ENCODE measurements around the gene BCL11A.

DNA sequence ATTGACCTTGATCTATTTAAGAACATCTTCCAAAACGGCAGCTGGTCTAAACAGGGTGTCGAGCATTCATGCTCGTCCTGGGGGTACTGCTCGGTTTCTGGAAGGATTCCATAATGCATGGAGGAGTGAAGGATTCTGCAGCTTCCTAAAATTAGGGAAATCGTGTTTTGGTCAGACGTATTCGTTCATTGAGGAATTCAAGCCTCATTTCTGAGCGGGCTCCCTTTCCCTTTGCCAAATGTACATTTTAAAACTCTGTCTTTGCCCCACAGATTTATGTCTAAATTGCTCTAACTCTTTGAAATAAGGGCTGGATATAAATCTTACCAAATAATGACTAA, 144.0 kb downstream of the BCL11A start:
- TF ChIP-seq, protein P1, sequence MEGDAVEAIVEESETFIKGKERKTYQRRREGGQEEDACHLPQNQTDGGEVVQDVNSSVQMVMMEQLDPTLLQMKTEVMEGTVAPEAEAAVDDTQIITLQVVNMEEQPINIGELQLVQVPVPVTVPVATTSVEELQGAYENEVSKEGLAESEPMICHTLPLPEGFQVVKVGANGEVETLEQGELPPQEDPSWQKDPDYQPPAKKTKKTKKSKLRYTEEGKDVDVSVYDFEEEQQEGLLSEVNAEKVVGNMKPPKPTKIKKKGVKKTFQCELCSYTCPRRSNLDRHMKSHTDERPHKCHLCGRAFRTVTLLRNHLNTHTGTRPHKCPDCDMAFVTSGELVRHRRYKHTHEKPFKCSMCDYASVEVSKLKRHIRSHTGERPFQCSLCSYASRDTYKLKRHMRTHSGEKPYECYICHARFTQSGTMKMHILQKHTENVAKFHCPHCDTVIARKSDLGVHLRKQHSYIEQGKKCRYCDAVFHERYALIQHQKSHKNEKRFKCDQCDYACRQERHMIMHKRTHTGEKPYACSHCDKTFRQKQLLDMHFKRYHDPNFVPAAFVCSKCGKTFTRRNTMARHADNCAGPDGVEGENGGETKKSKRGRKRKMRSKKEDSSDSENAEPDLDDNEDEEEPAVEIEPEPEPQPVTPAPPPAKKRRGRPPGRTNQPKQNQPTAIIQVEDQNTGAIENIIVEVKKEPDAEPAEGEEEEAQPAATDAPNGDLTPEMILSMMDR (conservative IDR thresholded peaks at IDR 0.05; ENCODE audit: low read depth in 2 of 2): no peak
- no peak for TF ChIP-seq POLR2AphosphoS5 (IDR thresholded peaks at IDR 0.05; ENCODE audit: low read depth)
- no peak for TF ChIP-seq EZH2 (IDR thresholded peaks at IDR 0.05; ENCODE audit: low read depth, unreplicated experiment)
- TF ChIP-seq, protein P2, sequence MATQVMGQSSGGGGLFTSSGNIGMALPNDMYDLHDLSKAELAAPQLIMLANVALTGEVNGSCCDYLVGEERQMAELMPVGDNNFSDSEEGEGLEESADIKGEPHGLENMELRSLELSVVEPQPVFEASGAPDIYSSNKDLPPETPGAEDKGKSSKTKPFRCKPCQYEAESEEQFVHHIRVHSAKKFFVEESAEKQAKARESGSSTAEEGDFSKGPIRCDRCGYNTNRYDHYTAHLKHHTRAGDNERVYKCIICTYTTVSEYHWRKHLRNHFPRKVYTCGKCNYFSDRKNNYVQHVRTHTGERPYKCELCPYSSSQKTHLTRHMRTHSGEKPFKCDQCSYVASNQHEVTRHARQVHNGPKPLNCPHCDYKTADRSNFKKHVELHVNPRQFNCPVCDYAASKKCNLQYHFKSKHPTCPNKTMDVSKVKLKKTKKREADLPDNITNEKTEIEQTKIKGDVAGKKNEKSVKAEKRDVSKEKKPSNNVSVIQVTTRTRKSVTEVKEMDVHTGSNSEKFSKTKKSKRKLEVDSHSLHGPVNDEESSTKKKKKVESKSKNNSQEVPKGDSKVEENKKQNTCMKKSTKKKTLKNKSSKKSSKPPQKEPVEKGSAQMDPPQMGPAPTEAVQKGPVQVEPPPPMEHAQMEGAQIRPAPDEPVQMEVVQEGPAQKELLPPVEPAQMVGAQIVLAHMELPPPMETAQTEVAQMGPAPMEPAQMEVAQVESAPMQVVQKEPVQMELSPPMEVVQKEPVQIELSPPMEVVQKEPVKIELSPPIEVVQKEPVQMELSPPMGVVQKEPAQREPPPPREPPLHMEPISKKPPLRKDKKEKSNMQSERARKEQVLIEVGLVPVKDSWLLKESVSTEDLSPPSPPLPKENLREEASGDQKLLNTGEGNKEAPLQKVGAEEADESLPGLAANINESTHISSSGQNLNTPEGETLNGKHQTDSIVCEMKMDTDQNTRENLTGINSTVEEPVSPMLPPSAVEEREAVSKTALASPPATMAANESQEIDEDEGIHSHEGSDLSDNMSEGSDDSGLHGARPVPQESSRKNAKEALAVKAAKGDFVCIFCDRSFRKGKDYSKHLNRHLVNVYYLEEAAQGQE (IDR thresholded peaks at IDR 0.05; ENCODE audit: unreplicated experiment): no peak
- TF ChIP-seq, protein P3, sequence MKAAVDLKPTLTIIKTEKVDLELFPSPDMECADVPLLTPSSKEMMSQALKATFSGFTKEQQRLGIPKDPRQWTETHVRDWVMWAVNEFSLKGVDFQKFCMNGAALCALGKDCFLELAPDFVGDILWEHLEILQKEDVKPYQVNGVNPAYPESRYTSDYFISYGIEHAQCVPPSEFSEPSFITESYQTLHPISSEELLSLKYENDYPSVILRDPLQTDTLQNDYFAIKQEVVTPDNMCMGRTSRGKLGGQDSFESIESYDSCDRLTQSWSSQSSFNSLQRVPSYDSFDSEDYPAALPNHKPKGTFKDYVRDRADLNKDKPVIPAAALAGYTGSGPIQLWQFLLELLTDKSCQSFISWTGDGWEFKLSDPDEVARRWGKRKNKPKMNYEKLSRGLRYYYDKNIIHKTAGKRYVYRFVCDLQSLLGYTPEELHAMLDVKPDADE (IDR thresholded peaks at IDR 0.05): no peak
- TF ChIP-seq CREB1 (CRISPR knock-in tag; IDR thresholded peaks at IDR 0.05; ENCODE audit: low read depth): no peak
- no peak for TF ChIP-seq EZH2phosphoT487 (IDR thresholded peaks at IDR 0.05; ENCODE audit: unreplicated experiment)
- TF ChIP-seq JUNB (IDR thresholded peaks at IDR 0.05; ENCODE audit: unreplicated experiment): no peak
- TF ChIP-seq ZNF331 (CRISPR knock-in tag; IDR thresholded peaks at IDR 0.05; ENCODE audit: low read depth): no peak
- TF ChIP-seq STAT1 (IDR thresholded peaks at IDR 0.05; ENCODE audit: unreplicated experiment): no peak

All from GM23338 (cell line).